HCEC 1CT (cell line): ENCODE results near the gene KLHL25.
A peak's percentile ranks its signal among the peaks of the same experiment; 100 is the strongest.

Experiments
- DNase-seq: peaks from one replicate; pipeline ENCODE4 v3.0.0-alpha.2; 2017

Gene KLHL25

DNA sequence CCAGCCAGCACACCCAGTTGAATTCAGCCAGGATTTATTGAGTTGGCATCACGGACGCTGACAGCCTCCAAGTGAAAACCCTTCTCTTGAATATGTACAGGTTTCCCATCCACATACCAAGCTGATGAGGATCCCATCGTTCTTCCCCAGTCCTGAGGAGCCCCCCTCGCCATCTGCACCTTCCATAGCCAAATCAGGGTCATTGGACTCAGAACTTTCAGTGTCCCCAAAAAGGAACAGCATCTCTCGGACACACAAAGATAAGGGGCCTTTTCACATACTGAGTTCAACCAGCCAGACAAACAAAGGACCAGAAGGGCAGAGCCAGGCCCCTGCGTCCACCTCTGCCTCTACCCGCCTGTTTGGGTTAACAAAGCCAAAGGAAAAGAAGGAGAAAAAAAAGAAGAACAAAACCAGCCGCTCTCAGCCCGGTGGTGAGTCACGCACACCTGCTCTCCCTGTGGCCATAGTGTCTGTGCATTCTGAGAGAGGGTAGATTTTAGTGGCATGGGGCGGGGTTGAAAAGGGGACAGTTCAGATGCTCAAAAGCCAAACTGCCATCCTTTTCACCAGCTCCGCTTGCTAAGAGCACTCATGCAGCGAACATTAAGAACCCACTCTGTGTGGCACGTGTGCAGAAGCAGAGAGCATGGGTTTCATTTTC is 51.2 kb downstream of the KLHL25 start:
- no peak for DNase-seq

DNA sequence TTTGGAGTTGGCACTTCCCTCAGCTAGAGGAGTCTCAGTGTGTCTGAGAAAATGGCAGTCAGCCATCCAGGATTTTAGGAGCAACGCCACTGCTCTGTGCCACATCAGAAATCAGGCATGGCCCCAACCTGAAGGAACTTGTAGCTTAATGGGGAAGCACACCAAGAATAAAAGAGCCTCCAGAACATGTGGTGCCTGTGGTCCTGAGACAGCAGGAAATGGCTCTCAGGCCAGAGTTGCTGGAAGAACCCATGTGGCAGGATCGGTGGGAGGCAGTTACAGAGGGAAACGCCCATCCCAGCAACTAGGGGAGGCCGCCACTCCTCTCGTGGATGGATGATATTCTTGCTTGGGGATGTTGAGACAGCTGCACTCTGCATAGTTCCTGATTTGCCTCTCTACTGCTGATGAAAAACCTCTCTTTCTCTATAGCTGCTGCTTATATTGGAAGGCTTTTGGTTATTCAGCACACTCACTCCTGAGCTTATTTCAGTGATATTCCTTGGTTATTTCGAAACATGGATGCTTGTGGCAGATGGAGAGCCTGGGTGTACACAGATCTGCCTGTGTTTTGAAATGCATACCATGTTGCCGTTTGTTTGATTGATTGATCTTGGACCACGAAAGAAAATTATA is 52.4 kb downstream of the KLHL25 start:
- no peak for DNase-seq

DNA sequence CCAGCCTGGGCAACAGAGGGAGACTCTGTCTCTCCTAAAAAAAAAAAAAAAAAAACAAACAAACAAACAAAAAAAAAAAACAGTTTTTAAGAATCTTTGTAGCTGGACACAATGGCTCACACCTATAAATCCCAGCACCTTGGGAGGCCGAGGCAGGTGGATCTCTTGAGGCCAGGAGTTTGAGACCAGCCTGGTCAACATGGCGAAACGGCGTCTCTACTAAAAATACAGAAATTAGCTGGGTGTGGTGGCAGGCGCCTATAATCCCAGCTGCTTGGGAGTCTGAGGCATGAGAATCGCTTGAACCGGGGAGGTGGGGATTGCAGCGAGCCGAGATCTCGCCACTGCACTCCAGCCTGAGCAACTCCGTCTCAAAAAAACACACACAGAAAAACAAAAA is 53.1 kb downstream of the KLHL25 start:
- no peak for DNase-seq

DNA sequence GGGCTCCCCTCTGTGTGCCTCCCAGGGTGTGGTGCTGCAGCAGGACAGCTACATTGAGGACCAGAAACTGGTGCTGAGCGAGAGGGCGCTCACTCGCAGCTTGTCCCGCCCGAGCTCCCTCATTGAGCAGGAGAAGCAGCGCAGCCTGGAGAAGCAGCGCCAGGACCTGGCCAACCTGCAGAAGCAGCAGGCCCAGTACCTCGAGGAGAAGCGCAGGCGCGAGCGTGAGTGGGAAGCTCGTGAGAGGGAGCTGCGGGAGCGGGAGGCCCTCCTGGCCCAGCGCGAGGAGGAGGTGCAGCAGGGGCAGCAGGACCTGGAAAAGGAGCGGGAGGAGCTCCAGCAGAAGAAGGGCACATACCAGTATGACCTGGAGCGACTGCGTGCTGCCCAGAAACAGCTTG is 53.7 kb downstream of the KLHL25 start:
- no peak for DNase-seq

DNA sequence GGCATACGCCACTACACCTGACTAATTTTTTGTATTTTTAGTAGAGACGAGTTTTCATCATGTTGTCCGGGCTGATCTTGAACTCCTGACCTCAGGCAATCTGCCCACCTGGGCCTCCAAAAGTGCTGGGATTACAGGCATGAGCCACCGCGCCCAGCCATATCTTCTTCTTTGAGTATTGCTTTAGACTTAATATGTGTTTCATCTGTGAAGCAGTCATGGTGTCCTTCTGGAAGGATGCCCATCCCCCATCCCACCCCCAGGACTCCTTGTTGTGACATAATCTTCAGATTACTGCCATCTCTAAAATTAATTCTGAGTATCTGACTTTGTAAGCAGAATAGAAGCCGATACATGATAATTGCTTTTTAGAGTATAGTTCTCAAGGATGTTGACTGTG is 57.7 kb downstream of the KLHL25 start:
- DNase-seq = no peak

DNA sequence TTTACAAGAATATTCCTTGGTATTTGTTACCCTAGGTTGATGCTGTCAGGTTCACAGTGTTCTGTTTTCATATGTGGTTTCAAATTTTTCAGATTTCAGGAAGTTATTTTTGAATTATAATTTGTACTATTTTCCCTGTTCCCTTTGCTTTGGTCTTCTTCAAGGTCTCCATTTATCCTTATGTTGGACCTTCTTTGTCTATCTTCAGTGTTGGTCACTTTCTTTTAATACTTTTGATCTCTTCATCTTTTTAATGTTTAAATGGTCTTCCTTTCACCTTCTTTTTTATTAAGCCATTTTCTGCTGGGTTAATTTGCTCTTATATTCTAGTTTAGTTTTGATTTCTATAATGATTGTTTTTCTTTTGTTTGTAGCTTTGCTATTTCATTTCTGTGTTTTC is 61.3 kb downstream of the KLHL25 start:
- DNase-seq = no peak

DNA sequence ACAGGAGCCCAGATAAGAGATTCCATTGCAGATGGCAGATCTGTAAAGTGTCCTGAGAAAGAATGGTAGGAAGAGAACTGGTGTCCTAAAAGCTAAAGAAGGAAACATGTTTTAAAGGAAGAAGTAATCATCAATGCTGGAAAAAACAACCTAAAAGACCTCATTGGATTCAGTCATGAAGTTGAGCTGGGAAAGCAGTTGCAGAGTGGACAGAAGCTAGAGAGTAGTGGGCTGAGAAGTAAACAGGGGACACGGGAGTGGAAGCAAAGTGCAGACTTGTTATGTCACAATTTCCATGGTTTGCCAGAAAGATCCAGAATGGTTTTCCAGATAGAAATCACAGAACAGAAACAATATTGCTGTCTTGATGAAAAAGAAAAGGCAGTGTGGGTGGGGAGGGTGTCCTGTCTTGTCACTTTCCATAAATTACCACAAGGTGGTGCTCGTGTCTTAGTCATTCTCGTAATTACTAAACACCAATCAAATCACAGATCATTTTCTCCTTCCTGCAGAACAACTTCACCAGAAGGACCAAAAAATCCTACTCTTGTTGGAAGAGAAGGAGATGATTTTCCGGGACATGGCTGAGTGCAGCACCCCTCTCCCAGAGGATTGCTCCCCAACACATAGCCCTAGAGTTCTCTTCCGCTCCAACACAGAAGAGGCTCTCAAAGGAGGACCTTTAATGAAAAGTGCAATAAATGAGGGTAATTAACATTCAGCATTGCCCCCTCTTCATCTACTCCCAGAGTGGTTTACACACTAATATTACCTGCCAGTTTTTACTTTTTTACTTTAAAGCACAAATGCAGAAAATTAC is 64.5 kb downstream of the KLHL25 start:
- DNase-seq = peak; percentile 64

DNA sequence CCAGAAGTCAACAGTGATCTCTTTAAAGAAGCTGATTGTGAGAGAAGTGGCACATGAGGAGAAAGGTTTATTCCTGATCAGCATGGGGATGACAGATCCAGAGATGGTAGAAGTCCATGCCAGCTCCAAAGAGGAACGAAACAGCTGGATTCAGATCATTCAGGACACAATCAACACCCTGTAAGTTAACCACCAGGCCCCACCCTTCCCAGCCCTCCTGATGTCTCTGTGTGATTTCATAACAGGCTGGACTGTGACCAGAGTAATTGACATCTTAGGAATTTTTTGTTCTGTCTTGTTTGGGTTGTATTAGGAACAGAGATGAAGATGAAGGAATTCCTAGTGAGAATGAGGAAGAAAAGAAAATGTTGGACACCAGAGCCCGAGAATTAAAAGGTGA is 67.7 kb downstream of the KLHL25 start:
- peak; percentile 34 for DNase-seq

DNA sequence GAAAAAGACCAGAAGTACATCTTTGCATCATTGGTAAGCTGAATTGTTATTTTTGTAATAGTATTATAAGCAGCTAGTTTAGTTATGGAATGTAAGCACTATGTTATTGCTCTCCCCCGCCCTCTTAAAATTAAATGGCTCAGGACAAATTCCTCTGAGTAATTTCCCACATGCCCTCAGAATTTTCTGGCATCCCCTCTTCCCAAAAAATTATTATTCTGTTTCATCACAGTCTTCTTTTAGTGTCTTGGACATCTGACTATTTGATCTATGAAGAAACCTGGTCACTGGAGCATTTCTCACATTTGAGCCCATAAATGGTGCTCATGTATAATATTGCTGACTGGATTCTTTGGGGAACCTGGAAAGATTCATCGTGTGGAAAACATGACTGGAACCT is 68.3 kb downstream of the KLHL25 start:
- DNase-seq = peak; percentile 14

DNA sequence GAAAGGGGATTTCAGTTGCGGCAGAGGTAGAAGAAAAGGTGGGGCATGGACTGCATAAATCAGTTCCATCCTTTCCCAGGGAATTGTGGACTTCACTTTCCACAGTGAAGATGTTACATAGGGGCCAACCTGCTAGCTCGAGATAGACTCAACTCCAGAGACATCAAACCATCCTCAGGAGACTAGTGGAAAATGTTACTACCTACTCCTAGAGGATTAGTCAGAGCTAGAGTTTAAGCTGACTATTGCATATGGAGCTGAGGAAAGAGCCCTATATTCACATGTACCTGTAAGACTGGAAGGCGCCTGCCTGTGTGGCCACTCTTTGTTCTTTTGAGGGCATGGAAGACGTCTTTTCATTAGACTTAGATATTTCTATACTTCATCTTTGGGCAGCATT is 69.2 kb downstream of the KLHL25 start:
- no peak for DNase-seq

DNA sequence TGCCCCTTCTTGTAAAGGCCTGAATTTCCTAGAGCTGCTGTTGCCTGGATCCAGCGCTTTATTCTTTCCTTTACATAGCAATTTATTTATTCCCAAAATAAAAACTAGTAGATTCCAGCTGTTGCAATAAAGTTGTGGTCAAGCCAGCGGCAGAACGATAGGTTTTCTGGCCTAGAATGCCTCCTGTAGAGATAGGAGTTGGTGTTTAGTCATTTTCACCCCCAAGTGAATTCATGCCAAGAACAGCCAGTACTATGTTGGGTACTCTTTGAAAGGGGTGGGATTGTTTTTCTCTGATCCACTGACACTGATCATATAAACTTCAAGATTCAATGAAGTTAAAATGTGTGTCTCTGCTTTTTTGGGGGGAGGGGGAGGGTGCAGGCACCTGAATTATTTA is 69.7 kb downstream of the KLHL25 start:
- peak; percentile 35 for DNase-seq

DNA sequence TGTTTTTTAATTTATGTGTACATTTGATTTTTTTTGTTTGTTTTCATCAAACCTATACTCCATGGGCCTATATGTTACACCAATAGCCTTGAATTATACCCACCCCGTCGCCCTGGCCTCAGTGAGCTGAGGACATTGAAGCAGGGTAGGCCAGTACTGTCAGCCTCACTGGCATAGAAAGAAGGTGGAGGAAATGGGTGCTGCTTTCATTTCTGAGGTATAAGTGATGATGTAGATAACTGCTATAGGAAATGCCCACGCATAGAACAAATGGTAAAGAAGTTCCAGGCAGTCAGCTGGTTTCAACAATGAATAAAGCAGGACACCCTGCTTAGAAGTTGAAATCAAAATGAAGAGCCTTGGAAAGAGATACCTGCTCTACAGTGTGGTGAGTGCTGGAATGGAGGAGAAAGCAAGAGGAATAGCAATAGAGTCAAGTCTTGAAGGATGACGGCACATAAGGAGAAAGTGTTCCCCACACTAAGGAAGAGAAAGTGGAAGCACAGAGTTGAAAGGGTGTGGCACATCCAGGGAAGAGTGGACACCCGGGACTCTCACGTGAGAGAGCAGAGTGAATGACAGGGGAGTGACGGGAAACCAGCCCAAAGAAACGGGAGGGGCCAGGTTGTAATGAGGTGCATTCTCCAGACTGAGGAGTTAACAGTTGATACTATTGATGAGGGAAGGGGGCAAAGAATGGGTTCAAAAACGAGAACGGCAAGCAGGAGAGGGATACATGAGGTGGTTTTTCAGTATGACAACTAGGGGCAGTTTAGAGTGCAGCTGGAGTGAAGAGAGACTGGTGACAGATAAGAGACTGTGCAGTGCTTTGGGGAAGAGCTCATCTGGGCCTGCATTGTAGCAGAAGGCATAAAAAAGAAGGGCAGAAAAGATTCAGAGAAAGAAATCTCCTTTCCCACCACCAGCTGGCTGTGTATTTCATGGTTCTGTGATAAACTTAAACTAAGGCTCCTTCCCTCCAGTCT is 70.5 kb downstream of the KLHL25 start:
- DNase-seq = no peak

DNA sequence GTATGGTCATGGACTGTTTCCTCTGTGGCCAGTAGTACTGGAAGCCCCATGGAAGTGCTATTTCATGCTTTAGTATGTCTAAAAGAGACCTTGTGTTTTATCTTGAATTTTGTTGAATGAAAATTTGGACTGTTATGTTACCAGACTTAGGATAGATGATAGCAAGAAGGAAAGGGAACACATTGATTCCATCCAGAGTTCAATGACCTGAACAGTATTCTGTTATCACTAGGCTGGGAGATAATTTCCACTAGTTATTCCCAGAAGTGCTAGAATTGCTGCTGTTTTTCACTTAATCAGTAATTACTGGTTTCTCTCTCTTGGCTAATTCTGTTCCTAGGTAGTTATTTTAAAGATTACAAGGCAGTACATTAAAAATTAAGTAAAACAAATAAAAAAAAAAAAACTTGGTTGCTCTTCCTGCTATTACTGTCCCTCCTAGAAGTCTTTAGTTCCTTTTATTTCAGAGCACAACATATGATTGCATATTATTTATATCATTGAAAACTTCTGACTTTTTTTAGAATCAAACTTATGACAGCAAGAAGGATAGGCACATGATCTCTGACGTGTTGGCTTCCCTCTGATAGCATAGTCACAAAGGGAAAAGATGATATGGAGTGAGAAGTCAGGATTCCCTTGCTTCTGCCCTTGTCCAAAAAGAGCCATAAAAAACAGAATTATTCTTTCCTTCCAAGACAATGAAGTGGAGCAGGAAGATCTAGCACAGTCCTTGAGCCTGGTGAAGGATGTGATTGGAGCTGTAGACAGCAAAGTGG is 72.2 kb downstream of the KLHL25 start:
- no peak for DNase-seq

DNA sequence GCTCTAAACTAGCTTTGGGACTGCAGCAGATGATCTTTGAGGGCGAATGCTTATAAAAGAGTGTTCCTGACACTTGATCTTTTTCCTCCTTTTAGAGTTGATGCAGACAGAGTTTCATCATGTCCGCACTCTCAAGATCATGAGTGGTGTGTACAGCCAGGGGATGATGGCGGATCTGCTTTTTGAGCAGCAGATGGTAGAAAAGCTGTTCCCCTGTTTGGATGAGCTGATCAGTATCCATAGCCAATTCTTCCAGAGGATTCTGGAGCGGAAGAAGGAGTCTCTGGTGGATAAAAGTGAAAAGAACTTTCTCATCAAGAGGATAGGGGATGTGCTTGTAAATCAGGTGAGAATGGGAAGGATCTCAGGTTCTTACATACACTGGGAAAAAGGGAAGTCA is 75.7 kb downstream of the KLHL25 start:
- DNase-seq = no peak

DNA sequence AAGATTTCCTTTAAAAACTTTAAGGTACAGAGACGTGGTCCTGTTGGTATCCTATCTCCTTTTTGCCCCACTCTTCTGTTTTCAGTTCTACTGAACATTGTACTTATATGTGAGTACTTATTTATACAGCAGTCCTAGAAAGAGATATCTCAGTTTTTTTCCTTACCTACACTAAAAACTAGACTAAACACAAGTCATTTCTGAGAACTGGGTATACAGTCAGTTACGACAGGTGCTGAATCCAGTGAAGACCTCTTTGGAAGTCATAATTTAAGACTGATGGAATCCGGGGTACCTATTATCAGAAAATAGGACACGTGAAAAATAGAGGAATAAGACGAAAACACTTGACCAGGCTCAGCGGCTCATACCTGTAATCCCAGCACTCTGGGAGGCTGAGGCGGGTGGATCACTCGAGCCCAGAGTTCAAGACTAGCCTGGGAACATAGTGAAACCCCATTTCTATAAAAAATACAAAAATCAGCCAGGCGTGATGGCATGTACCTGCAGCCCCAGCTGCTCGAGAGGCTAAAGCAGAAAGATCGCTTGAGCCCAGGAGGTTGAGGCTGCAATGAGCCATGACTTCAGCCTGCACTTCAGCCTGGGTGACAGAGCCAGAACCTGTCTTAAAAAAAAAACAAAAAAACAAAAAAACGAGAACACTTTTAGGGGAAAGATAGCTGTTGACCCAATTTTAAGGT is 76.3 kb downstream of the KLHL25 start:
- DNase-seq = no peak

DNA sequence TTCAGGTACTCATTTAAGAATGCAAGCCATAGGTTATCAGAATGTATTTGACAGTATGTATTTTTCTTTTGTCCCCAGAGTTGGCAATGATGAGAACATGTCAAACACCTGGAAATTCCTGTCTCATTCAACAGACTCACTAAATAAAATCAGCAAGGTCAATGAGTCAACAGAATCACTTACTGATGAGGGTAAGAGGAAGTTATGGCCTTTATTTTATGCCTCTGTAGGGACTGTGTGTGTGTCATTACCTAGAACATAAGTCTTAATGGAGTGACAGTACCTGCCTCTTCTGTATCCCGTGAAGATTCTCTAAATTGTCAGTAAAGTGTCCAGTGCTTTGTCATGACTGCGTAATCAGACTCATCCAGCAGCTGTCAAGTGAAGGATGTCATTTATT is 77.5 kb downstream of the KLHL25 start:
- no peak for DNase-seq

DNA sequence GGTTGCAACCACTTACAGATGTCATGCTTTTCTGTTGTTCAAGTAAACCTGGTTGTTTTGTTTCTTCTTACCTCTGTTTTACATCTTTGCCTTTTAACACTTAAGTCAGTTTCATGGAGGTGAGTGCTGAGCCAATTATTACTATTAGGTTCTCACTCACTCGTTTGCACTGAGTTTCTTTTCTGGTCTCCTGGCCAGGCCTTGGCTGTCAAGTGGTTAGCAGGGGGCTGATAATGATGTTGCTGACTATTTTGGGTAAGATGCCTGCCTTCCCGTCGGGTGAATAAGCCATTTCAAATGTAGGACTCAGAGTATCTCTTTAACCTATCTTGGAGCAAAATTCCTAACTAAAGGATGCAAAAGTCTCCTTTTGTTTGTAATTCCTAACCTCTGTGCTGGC is 78.5 kb downstream of the KLHL25 start:
- no peak for DNase-seq

DNA sequence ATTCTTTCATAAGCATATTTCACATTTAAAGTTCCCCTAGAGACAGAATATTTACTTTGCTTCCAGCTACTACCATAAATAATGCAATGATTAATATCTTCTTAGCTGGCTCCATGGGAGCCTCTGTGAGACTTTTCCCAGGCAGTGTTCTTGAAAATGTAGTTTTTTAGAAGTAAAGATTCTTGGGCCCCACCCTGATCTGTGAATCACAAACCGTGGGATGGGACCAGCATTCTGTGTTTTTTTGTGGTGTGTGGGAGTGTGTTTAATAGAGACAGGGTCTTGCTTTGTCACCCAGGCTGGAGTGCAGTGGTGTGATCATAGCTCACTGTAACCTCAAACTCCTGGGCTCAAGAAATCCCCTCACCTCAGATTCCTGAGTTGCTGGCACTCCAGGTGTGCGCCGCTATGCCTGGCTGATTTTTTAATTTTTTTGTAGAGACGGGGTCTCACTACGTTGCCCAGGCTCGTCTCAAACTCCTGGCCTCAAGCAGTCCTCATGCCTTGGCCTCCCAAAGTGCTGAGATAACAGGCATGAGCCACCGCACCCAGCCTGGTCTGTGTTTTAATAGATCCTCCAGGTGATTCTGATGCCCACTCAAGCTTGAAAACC is 83.0 kb downstream of the KLHL25 start:
- no peak for DNase-seq

DNA sequence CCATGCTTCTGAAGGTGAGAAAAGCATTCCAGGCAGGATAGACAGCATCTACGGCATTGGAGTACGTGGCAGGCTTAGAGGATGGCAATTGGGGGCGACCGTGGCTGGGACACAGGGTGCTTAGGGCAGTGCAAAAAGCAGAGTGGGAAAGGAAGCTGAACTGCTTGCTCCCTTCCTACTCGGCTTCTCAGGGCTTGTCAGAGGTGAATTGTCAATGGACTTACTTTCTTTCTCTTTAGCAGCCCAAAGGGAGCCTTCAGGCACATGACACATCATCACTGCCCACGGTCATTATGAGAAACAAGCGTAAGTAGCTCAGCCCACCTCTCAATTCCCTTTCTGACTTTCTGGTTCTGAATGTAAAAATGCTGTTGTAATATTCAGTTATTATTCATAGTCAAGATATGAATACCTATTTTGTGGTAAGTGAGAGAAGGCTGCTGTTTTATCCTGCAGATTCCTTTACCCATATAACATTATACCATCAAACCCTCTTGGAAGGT is 84.3 kb downstream of the KLHL25 start:
- no peak for DNase-seq
